ENCODE data around the gene SERHL2.
"Not testable (repeated sequence)": the region's sequence is repeated elsewhere in the genome, so short reads cannot be mapped to it uniquely, and the experiment has no call there.

Gene SERHL2

GRCh38 chr22:42608136-42608822 lies 54.5 kb downstream of the SERHL2 start:
- no peak for DNase-seq (ENCODE audit: low spot score)

- no peak for DNase-seq (ENCODE audit: low spot score)
Measured at GRCh38 chr22:42608823-42609361, 55.1 kb downstream of the SERHL2 start.

- no peak for DNase-seq (ENCODE audit: low spot score)
Measured at GRCh38 chr22:42610186-42610585, 56.4 kb downstream of the SERHL2 start.

GRCh38 chr22:42611051-42611450 lies 57.3 kb downstream of the SERHL2 start:
- no peak for DNase-seq (ENCODE audit: low spot score)

- no peak for DNase-seq (ENCODE audit: low spot score)
Measured at GRCh38 chr22:42612336-42612735, 58.6 kb downstream of the SERHL2 start.

- peak; percentile 13 for DNase-seq (ENCODE audit: low spot score)
Measured at GRCh38 chr22:42613872-42614301, 60.1 kb downstream of the SERHL2 start.

GRCh38 chr22:42614312-42615091 lies 60.7 kb downstream of the SERHL2 start, which contains the start of gene POLDIP3:
Gene POLDIP3, minus strand, starts transcription at chr22:42614883. Its CDS starts 26 bp downstream, at chr22:42614857.
- peak; percentile 95 for DNase-seq (ENCODE audit: low spot score)

- DNase-seq (ENCODE audit: low spot score) = peak; percentile 98
Measured at GRCh38 chr22:42615092-42615859, 61.5 kb downstream of the SERHL2 start.

GRCh38 chr22:42615860-42616175 lies 62.1 kb downstream of the SERHL2 start:
- DNase-seq (ENCODE audit: low spot score) = not testable (repeated sequence)

GRCh38 chr22:42617155-42617983 lies 63.6 kb downstream of the SERHL2 start:
- no peak for DNase-seq (ENCODE audit: low spot score)

GRCh38 chr22:42619261-42620063 lies 65.7 kb downstream of the SERHL2 start:
- DNase-seq (ENCODE audit: low spot score) = no peak

GRCh38 chr22:42620084-42620483 lies 66.3 kb downstream of the SERHL2 start:
- no peak for DNase-seq (ENCODE audit: low spot score)

- DNase-seq (ENCODE audit: low spot score) = peak; percentile 58
Measured at GRCh38 chr22:42621505-42622002, 67.8 kb downstream of the SERHL2 start.

GRCh38 chr22:42622061-42622710 lies 68.4 kb downstream of the SERHL2 start:
- DNase-seq (ENCODE audit: low spot score) = no peak

GRCh38 chr22:42623301-42623751 lies 69.6 kb downstream of the SERHL2 start:
- DNase-seq (ENCODE audit: low spot score) = no peak
